HL-60 (cell line): ENCODE results near the gene UTF1.

Experiments used
- DNase-seq, 2 experiments: peaks; one replicate each; pipeline ENCODE4 v3.0.0-alpha.2; 2010 to 2020; ENCODE audit warnings: low read depth in 1 of 2, low spot score in 1 of 2
- H3K27ac ChIP-seq: fragments of 250-450 bp; sonication (Bioruptor Pico); replicated peaks from 2 replicates; pipeline ENCODE4 v1.5.1; 2020; ENCODE audit warnings: mild to moderate bottlenecking, moderate library complexity
- H3K27me3 ChIP-seq: fragments of 250-450 bp; sonication (Bioruptor Pico); 2 replicates; pipeline ENCODE4 v1.5.1; 2021; ENCODE audit warnings: mild to moderate bottlenecking, moderate library complexity; ENCODE audit not compliant: insufficient read depth, poor library complexity, severe bottlenecking
- H3K4me3 ChIP-seq: replicated peaks from 2 replicates; pipeline ENCODE4 v1.5.1; 2011; ENCODE audit warnings: mild to moderate bottlenecking, control low read depth, low read length; ENCODE audit not compliant: insufficient read depth
- GABPA ChIP-seq: IDR thresholded peaks from 2 replicates; pipeline ENCODE4 v1.6.1; 2012; ENCODE audit warnings: low read depth
- POLR2AphosphoS5 ChIP-seq: IDR thresholded peaks from 2 replicates; pipeline ENCODE4 v1.6.1; 2012; ENCODE audit warnings: low read depth
- SPI1 ChIP-seq: IDR thresholded peaks from 2 replicates; pipeline ENCODE4 v1.6.1; 2012; ENCODE audit warnings: low read depth, mild to moderate bottlenecking, borderline replicate concordance
- long read RNA-seq: library from polyadenylated mRNA; unstranded; transcript quantifications from one replicate; pipeline ENCODE4 v2.0.0, GENCODE V29; 2020
- TF ChIP-seq, protein P1 (sequence below): IDR thresholded peaks from one replicate; pipeline ENCODE4 v1.5.1; 2011; ENCODE audit warnings: low read length, control low read depth, inconsistent platforms; ENCODE audit not compliant: insufficient read depth
- TF ChIP-seq, protein P2 (sequence below): IDR thresholded peaks from 2 replicates; pipeline ENCODE4 v1.6.1; 2012; ENCODE audit warnings: low read depth; ENCODE audit not compliant: insufficient replicate concordance

Gene UTF1, protein sequence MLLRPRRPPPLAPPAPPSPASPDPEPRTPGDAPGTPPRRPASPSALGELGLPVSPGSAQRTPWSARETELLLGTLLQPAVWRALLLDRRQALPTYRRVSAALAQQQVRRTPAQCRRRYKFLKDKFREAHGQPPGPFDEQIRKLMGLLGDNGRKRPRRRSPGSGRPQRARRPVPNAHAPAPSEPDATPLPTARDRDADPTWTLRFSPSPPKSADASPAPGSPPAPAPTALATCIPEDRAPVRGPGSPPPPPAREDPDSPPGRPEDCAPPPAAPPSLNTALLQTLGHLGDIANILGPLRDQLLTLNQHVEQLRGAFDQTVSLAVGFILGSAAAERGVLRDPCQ
- long read RNA-seq: 0 reads

DNA sequence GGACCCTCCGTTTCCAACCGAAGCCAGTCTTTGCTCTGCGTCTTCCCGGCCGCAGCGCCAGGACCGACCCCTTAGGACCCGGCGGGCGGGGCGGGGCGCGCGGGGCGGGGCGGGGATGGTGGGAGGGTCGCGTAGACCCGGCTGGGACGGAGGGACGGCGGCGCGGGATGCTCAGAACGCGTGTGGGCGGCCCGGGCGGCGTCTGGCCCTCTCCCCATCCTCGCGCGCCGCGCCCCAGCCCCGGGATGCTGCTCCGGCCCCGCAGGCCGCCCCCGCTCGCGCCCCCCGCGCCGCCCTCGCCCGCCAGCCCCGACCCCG lies at the start of gene UTF1:
Gene UTF1 (plus strand): TSS at position 174 of the 318 bp plus-strand sequence. CDS start 72 bp downstream, at position 246.
- no peak within 1 kb of the TSS for H3K4me3 ChIP-seq
- TF ChIP-seq POLR2AphosphoS5: no peak
- TF ChIP-seq SPI1: no peak
- TF ChIP-seq GABPA: no peak
- TF ChIP-seq, protein P1, sequence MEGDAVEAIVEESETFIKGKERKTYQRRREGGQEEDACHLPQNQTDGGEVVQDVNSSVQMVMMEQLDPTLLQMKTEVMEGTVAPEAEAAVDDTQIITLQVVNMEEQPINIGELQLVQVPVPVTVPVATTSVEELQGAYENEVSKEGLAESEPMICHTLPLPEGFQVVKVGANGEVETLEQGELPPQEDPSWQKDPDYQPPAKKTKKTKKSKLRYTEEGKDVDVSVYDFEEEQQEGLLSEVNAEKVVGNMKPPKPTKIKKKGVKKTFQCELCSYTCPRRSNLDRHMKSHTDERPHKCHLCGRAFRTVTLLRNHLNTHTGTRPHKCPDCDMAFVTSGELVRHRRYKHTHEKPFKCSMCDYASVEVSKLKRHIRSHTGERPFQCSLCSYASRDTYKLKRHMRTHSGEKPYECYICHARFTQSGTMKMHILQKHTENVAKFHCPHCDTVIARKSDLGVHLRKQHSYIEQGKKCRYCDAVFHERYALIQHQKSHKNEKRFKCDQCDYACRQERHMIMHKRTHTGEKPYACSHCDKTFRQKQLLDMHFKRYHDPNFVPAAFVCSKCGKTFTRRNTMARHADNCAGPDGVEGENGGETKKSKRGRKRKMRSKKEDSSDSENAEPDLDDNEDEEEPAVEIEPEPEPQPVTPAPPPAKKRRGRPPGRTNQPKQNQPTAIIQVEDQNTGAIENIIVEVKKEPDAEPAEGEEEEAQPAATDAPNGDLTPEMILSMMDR: no peak
- peaks cover 40% of the 10 kb centered on the region for H3K27me3 ChIP-seq
- DNase-seq: no peak
- H3K27ac ChIP-seq: no peak within 1 kb of the TSS

DNA sequence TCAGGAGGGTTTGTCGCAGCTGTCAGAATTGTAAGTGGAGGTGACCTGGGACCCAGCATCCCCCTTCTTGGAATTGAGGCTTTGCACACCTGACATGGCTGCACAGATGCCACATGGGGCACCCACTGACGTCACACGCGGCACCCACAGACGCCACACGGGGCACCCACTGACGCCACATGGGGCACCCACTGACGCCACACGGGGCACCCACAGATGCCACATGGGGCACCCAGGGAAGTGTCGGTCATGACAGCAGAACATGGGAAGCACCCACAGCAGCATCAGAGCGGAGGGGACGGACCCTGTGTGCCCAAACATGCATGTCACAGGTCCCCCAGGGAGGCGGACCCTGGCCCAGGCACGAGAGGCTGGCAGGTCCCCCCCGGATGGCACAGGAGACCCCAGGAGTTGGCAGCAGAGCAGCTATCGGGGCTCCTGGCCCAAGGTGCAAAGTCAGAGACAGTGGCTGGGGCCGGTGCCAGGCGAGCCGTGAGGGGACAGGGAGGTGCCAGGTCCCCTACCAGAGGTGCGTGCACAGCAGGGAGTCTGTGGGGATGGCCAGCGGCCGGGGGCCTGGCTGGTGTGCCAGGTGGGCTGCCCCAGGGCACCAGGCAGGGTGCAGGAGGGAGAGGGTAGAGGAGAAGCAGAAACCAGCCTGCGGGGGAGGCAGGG lies 48.9 kb upstream of the UTF1 start:
- no peak for DNase-seq
- H3K4me3 ChIP-seq: no peak overlapping the region
- no peaks in the 10 kb centered on the region for H3K27me3 ChIP-seq
- no peak overlapping the region for H3K27ac ChIP-seq
- TF ChIP-seq, protein P1: no peak
- TF ChIP-seq POLR2AphosphoS5: no peak
- TF ChIP-seq, protein P2, sequence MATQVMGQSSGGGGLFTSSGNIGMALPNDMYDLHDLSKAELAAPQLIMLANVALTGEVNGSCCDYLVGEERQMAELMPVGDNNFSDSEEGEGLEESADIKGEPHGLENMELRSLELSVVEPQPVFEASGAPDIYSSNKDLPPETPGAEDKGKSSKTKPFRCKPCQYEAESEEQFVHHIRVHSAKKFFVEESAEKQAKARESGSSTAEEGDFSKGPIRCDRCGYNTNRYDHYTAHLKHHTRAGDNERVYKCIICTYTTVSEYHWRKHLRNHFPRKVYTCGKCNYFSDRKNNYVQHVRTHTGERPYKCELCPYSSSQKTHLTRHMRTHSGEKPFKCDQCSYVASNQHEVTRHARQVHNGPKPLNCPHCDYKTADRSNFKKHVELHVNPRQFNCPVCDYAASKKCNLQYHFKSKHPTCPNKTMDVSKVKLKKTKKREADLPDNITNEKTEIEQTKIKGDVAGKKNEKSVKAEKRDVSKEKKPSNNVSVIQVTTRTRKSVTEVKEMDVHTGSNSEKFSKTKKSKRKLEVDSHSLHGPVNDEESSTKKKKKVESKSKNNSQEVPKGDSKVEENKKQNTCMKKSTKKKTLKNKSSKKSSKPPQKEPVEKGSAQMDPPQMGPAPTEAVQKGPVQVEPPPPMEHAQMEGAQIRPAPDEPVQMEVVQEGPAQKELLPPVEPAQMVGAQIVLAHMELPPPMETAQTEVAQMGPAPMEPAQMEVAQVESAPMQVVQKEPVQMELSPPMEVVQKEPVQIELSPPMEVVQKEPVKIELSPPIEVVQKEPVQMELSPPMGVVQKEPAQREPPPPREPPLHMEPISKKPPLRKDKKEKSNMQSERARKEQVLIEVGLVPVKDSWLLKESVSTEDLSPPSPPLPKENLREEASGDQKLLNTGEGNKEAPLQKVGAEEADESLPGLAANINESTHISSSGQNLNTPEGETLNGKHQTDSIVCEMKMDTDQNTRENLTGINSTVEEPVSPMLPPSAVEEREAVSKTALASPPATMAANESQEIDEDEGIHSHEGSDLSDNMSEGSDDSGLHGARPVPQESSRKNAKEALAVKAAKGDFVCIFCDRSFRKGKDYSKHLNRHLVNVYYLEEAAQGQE: no peak
- TF ChIP-seq GABPA: no peak

DNA sequence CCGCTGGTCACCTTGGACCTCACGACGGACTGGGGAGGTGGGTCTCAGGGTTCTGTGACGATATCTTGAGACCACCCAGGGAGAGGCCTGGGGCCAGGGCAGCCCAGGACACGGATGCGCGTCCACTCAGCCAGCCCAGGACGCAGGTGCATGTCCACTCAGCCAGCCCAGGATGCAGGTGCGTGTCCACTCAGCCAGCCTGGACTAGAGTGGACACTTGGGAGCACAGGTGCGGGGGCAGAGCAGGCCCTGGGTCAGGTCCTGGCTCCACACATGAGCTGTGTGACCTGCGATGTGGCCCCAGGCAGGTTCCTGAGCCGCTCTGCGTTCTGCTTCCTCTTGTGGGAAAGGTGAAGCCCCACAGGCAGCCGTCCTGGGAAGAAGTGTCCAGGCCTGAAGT lies 47.8 kb upstream of the UTF1 start:
- H3K27me3 ChIP-seq: no peaks in the 10 kb centered on the region
- H3K27ac ChIP-seq: no peak overlapping the region
- TF ChIP-seq POLR2AphosphoS5 (no peak), GABPA (no peak), SPI1 (no peak)
- TF ChIP-seq, protein P1: no peak
- TF ChIP-seq, protein P2: no peak
- no peak overlapping the region for H3K4me3 ChIP-seq
- no peak for DNase-seq
